Colonic mucosa (tissue), 4 donors: Measurements from ENCODE around the gene EEF2KMT. TPM values are rescaled to one million over a fixed set of nuclear protein-coding genes. Genes with fewer than 3 reads are reported as not detected.

ENCODE experiments used
- DNase-seq: peaks from one replicate; pipeline ENCODE4 v3.0.0-alpha.2; 2020
- H3K27ac ChIP-seq: fragments of 200-600 bp; one replicate; pipeline ENCODE4 v1.8.0; 2021
- H3K27me3 ChIP-seq: fragments of 200-600 bp; one replicate; pipeline ENCODE4 v1.8.0; 2021
- H3K36me3 ChIP-seq: fragments of 200-600 bp; one replicate; pipeline ENCODE4 v1.8.0; 2021
- H3K4me1 ChIP-seq: fragments of 200-600 bp; one replicate; pipeline ENCODE4 v1.8.0; 2021; ENCODE audit warnings: mild to moderate bottlenecking
- H3K4me3 ChIP-seq: fragments of 200-600 bp; one replicate; pipeline ENCODE4 v1.8.0; 2021
- H3K9ac ChIP-seq, 2 donors: one replicate each; pipeline ENCODE4 v1.7.0; 2013; ENCODE audit warnings: control low read depth in 2 of 2, low read depth in 2 of 2, low read length in 2 of 2
- H3K9me3 ChIP-seq: fragments of 200-600 bp; one replicate; pipeline ENCODE4 v1.8.0; 2021
- intact Hi-C: fragments of 100-400 bp; cut with DNase I; formaldehyde crosslinking; loops from one replicate; pipeline ENCODE4 v1.14.1; 2022
- total RNA-seq, 2 donors: library from RNA; stranded (reverse); fragmentation: NEBNext Ultra II Directional in 1 of 2; extraction: Animal tissue kit (Norgen Biotek cat#: 25700) in 1 of 2; gene quantifications; one replicate each; pipeline ENCODE4 v1.2.1, GENCODE V29; 2021
- TF ChIP-seq, protein P1 (sequence below): fragments of 200-600 bp; IDR thresholded peaks from one replicate; pipeline ENCODE4 v1.8.0; 2022; ENCODE audit warnings: antibody characterized with exemption, mild to moderate bottlenecking
- donor health status: healthy.
- donor health status: DM: no; HTN: no; CAD: no.
- donor health status: DM: no; HTN: no; CAD: no.

EEF2KMT gene
- total RNA-seq, 2 donors from 2014 or later: 7.4 to 16.2 TPM

DNA sequence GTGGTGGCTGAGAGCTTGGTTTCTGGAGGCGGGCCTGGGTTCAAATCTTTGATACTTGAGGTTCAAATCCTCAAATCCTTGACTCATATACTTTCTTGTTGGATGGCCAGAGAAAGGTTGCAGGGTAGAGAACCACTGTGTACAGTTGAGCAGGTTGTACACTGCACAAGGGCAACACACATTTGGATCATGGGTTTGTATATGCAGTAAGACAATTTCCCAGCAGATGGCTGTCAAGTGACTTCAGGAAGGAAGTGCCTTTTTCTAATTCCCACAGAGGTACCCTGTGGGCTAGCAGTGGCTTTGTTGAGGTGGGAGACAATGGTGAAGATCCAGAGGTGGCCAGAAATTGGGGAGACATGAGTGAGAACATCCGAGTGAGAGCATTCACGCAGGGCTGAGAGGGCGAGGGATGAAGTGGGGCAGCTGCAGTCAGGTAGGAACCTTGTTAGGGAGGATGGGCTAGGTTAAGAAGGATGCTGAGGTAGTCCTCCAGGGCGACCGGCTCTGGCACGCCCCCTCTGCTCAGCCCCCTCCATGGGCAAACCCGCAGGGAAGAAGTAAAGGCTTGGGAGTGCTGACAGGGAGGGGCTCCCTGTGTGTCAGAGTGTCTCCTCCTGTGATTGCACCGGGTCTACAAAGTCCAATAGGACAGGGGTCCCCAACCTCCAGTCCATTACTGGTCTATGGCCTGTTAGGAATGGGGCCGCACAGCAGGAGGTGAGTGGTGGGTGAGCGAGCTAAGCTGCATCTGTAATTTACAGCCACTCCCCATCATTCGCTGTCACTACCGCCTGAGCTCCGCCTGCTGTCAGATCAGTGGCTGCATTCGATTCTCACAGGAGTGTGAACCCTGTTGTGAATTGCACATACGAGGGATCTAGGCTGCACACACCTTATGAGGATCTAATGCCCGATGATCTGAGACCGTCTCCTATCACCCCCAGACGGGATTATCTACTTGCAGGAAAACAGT, 34.5 kb downstream of the EEF2KMT start:
- no peaks in the 10 kb centered on the region for H3K27me3 ChIP-seq
- intact Hi-C loops: no loop called here
- H3K9ac ChIP-seq: no peak overlapping the region
- H3K4me1 ChIP-seq: peaks cover 8% of the 10 kb centered on the region
- H3K27ac ChIP-seq: no peak overlapping the region
- H3K36me3 ChIP-seq: no peaks in the 10 kb centered on the region
- no peak overlapping the region for H3K4me3 ChIP-seq
- TF ChIP-seq, protein P1, sequence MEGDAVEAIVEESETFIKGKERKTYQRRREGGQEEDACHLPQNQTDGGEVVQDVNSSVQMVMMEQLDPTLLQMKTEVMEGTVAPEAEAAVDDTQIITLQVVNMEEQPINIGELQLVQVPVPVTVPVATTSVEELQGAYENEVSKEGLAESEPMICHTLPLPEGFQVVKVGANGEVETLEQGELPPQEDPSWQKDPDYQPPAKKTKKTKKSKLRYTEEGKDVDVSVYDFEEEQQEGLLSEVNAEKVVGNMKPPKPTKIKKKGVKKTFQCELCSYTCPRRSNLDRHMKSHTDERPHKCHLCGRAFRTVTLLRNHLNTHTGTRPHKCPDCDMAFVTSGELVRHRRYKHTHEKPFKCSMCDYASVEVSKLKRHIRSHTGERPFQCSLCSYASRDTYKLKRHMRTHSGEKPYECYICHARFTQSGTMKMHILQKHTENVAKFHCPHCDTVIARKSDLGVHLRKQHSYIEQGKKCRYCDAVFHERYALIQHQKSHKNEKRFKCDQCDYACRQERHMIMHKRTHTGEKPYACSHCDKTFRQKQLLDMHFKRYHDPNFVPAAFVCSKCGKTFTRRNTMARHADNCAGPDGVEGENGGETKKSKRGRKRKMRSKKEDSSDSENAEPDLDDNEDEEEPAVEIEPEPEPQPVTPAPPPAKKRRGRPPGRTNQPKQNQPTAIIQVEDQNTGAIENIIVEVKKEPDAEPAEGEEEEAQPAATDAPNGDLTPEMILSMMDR: no peak
- DNase-seq: no peak
- H3K9me3 ChIP-seq: no peaks in the 10 kb centered on the region

DNA sequence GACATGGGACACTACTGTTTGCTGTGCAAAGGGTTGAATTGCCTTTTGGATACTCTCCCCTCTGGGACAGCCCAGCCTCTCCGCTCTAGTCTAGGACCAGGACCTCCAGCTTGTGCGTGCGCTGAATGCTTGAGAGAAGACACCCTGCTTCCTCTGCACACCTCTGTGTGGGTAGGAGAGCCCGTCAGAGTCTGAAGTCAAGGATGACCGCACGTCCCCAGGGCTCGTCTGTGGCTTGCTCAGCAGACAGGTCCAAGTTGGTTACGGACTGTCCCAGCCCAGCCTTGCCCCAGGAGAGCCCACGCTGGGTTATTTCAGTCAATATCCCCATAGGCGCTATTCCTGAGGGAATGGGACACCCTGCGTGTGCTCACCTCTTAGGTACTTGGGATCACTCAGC, 35.5 kb downstream of the EEF2KMT start:
- peaks cover 8% of the 10 kb centered on the region for H3K4me1 ChIP-seq
- H3K9ac ChIP-seq: no peak overlapping the region
- H3K9me3 ChIP-seq: no peaks in the 10 kb centered on the region
- no peaks in the 10 kb centered on the region for H3K27me3 ChIP-seq
- intact Hi-C loops: no loop called here
- TF ChIP-seq, protein P1: no peak
- no peaks in the 10 kb centered on the region for H3K36me3 ChIP-seq
- no peak for DNase-seq
- H3K27ac ChIP-seq: no peak overlapping the region
- no peak overlapping the region for H3K4me3 ChIP-seq

DNA sequence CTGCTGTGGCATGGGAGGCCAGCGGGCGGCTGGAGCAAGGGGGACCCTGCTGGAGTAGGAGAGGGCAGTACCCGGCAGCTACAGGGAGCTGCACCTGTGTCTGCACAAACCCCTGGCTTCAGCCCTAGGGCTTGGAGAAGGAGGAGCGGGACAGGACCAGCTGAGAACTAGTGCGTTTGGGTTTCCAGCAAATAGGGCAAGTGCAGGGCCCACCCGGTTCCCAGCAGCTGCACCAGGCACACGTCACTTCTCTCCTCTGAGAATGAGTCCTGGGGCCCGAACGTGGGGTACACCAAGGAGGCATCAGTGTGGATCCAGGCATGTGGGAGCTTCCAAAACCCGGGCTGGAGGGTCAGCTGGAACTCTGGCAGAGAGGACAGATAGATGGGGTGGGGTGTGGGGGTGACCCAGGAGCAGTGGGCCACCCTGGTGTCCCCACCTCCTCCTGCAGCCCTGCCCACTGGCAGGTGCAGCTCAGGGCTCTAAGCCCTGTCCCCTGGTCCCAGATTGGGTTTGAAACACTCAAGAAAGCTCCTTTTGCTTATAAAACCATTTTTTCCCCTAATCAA, 37.4 kb downstream of the EEF2KMT start:
- no peak for DNase-seq

DNA sequence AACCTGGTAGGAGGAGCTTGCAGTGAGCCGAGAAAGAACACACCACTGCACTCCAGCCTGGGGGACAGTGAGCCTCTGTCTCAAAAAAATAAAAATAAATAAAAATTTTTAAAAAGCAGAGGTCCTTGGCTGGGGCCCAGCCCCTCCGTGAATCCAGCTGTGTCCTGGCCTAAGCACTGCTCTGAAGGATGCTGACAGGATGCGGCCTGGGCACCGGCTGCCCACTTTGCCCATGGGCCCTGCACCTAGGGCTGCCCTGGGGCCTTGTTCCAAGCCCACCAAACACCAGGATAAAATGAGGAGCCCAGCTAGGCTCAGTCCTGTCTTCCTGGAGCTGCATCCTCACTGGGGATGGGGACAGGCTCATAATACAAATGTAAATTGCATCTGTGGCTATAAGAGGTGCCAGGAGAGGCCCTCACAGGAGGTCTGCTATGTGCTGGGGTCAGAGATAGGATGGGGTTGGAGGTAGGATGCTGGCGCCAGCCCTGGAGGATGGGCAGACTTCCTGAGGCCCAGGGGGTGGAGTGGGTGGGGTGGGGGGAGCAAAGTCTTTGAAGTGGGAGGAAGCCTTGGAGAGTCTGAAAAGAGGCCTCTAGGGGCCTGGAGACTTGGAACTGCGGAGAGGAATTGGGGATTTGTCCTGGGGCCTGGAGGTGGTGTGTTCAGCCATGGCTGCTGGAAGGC, 38.1 kb downstream of the EEF2KMT start:
- Histone ChIP-seq H3K4me1 (no peaks in the 10 kb centered on the region), H3K9me3 (no peaks in the 10 kb centered on the region), H3K9ac (no peak overlapping the region), H3K4me3 (no peak overlapping the region), H3K27me3 (no peaks in the 10 kb centered on the region), H3K36me3 (no peaks in the 10 kb centered on the region), H3K27ac (no peak overlapping the region)
- DNase-seq: no peak
- intact Hi-C loops: no loop called here
- TF ChIP-seq, protein P1: no peak

More for the DNA sequence above, 37.4 kb downstream of the EEF2KMT start:
- Histone ChIP-seq H3K9ac (no peak overlapping the region), H3K4me3 (no peak overlapping the region), H3K4me1 (peaks cover 1% of the 10 kb centered on the region), H3K27ac (no peak overlapping the region), H3K36me3 (no peaks in the 10 kb centered on the region), H3K9me3 (no peaks in the 10 kb centered on the region), H3K27me3 (no peaks in the 10 kb centered on the region)
- intact Hi-C loops: no loop called here
- TF ChIP-seq, protein P1: no peak

DNA sequence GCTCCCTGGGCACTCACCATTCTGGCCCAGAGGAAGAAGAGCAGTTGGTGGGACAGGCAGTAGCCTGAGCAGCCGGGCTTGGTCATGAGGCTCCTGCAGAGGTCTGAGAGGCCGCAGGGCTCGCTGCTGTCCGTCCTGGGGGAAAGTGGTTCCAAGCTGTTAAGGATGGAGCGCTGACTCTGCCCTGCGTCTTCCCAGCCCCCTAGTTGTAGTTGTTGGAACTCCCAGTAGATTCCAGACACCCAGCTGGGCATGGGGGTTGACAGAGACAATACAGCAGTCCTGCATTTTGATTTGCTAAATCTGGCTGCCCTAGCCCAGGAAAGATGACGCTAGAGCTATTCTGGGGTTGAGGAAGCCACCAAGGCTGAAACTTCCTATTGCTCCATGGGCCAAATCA, 39.1 kb downstream of the EEF2KMT start:
- TF ChIP-seq, protein P1: no peak
- Histone ChIP-seq H3K9ac (no peak overlapping the region), H3K36me3 (no peaks in the 10 kb centered on the region), H3K9me3 (no peaks in the 10 kb centered on the region), H3K4me3 (no peak overlapping the region), H3K27me3 (no peaks in the 10 kb centered on the region), H3K4me1 (no peaks in the 10 kb centered on the region), H3K27ac (no peak overlapping the region)
- intact Hi-C loops: no loop called here
- DNase-seq: no peak
